GM11168 (cell line): ENCODE results near the gene CTNND1.
"Not testable (repeated sequence)": the region's sequence is repeated elsewhere in the genome, so short reads cannot be mapped to it uniquely, and the experiment has no call there.

Experiments
- in situ Hi-C: fragments of 300-500 bp; cut with MboI; formaldehyde crosslinking; loops from one replicate; pipeline ENCODE4 v1.12.0; 2022; ENCODE audit warnings: low sequenced_read_pairs; ENCODE audit not compliant: unreplicated experiment

The CTNND1 gene, protein sequence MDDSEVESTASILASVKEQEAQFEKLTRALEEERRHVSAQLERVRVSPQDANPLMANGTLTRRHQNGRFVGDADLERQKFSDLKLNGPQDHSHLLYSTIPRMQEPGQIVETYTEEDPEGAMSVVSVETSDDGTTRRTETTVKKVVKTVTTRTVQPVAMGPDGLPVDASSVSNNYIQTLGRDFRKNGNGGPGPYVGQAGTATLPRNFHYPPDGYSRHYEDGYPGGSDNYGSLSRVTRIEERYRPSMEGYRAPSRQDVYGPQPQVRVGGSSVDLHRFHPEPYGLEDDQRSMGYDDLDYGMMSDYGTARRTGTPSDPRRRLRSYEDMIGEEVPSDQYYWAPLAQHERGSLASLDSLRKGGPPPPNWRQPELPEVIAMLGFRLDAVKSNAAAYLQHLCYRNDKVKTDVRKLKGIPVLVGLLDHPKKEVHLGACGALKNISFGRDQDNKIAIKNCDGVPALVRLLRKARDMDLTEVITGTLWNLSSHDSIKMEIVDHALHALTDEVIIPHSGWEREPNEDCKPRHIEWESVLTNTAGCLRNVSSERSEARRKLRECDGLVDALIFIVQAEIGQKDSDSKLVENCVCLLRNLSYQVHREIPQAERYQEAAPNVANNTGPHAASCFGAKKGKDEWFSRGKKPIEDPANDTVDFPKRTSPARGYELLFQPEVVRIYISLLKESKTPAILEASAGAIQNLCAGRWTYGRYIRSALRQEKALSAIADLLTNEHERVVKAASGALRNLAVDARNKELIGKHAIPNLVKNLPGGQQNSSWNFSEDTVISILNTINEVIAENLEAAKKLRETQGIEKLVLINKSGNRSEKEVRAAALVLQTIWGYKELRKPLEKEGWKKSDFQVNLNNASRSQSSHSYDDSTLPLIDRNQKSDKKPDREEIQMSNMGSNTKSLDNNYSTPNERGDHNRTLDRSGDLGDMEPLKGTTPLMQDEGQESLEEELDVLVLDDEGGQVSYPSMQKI

DNA sequence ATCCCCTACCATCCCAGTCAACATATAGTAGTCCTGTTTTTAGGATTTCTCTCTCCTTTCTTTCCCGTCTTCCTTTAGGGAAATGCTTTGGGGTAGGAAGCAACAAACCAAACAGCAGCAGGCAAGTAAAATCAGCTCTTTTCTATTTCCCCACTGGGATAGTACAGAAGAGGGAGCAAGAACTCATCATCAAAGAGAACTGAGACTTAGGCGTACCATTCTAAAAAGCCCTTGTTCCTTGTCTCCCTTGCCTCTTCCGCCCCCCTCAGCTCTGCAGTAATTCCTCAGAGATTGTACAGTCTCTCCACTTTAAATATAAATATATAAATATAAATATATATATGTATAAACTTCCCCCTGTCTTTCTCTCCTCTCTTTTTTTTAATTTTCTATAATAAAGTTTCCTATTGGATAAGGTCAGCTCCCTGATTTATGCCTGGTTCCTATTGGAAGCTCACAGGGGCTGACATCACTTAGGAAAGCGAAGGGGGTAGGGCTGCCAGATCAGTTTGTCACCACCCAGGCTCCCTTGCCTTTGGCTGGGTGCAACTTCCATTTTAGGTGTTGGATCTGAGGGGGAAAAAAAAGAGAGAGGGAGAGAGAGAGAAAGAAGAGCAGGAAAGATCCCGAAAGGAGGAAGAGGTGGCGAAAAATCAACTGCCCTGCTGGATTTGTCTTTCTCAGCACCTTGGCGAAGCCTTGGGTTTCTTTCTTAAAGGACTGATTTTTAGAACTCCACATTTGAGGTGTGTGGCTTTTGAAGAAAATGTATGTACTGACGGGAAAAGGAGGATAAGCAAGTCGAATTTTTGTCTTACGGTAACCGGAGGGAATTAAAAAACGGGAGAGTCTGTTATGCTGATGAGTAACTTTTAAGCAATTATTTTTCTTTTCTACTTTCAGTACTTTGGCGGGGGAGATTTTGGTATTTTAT lies at the start of gene CTNND1:
CTNND1 (plus strand) TSS at position 502 of the 934 bp plus-strand sequence. CDS start 29,677 bp downstream, outside the sequence.
- in situ Hi-C loops: no loop called here

DNA sequence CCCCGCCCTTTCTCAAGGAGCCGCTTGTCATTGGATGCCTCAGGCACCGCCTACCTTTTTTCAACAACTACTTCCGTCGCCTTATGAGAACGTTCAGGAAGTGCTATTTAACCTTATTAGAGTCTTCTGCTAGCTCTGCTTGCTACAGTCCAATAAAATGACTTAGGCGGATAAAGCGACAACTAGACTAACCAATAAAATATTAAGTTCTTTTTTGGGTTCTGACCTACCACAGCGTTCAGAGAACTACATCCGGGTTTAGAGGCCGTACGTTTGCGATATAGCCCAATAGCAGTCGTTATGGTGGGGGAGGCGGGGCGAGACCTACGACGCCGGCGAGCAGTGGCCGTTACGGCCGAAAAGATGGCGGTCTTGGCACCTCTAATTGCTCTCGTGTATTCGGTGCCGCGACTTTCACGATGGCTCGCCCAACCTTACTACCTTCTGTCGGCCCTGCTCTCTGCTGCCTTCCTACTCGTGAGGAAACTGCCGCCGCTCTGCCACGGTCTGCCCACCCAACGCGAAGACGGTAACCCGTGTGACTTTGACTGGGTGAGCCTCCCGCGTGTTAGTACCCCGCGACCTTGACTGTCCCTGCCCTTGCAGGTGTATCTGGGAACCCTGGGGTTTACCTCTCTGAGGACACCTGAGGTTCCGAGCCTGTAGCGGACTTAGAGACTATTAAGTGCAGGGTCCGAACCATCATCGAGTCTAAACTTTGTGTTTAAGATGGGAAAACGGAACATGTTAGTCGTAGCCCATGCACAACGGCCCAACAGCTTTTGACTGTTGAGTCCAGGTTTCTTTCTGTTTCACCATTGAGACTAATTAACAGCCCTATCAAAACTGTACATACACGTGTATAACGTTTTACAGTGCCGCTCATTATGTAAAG lies 49.1 kb upstream of the CTNND1 start, which contains the start of gene TMX2:
TMX2 (plus strand) TSS at position 338 of the 895 bp plus-strand sequence; CDS start at position 364, 26 bp downstream.
- in situ Hi-C loops: no loop called here

DNA sequence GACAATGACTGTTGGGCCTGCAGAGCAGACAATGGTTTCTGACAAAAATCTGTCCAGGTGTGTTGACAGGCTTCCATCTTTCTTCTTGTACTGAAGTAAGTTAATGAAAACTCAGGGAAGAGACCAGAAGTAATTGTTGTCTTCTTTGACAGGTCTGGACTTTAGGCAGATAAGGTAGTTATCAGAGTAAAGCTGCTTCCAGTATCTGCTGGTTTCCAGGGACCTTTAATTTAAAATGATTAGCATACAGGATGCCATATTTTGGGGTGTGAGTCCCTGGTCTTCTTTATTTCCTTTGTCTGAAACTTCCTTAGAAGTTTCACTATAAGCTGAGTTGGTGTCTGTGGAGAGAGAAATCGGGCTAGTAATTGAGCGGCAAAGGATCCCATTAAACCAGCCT lies 47.8 kb upstream of the CTNND1 start:
- in situ Hi-C loops: no loop called here

DNA sequence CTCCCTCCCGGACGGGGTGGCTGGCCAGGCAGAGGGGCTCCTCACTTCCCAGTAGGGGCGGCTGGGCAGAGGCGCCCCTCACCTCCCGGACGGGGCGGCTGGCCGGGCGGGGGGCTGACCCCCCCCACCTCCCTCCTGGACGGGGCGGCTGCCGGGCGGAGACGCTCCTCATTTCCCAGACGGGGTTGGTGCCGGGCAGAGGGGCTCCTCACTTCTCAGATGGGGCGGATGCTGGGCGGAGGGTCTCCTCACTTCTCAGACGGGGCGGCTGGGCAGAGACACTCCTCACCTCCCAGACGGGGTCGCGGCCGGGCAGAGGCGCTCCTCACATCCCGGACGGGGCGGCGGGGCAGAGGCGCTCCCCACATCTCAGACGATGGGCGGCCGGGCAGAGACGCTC lies 44.9 kb upstream of the CTNND1 start:
- in situ Hi-C loops: not testable (repeated sequence)

DNA sequence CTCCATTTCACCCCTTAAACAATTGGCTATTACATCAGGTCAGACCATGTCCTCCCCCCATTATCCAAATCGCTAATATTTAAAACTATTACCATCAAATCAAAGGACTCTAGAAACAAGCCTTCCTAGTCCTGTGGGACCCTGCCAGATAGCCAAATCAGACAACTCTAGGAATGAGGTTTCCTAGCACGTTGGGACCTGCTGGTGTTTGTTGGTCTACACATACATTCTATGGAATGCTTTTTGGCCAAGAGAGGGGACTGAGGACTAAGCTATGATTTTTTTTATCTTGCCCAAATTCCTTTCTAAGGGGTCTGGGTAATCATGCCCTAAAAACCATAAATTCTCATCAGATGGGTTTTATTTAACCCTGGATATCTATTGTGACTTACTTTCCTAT lies 34.4 kb upstream of the CTNND1 start:
- in situ Hi-C loops: no loop called here

DNA sequence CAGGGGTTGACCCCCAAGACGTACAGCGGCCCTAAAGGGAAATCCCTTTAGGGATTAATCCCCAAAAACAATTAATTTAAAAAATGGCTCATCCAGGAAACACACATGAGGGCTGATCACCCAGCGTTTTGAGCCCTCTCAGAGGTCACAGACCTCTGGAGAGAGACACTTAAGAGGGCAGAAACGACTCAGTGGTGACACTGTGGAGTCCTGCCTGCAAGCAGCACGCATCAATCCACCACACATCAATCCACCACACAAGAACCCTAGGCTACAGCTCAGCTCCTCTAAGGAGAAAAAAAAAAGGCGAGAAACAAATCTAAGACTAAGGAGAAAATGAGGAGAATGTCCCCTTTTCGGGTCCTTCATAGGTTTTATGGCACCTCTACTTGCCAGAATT lies 32.8 kb upstream of the CTNND1 start:
- in situ Hi-C loops: no loop called here

DNA sequence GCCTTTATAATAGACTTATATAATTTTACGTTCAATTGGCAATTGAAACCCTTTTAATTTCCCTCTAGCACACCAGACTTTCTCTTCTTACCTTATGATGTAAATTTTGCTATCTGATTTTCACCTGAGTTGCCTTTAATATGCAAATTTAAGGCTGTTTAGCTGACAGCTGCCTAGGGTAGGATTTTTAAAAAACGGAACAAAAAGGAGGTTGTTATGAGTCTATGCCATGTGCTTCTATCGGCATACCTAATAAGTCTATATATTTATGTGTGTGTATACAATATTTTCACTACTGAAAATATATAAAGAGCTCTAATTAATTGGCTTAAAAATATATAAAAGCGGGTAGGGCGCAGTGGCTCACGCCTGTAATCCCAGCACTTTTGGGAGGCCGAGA lies 32.1 kb upstream of the CTNND1 start:
- in situ Hi-C loops: no loop called here

DNA sequence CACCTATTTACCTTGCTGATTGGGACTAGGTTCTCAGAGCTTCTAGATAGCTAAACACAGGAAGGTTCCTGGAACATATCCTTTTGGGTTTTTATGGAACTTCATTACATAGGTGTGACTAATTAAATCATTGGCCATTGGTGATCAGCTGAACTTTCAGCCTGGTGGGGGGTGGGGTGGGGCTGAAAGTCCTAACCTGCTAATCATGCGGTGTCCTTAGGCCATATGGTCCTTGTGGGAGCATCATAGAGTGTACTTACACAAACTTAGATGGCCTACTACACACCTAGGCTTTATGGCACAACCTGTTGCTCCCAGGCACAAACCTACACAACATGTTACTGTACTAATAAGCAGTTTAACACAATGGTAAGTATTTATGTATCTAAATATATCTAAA lies 28.9 kb upstream of the CTNND1 start:
- in situ Hi-C loops: no loop called here

DNA sequence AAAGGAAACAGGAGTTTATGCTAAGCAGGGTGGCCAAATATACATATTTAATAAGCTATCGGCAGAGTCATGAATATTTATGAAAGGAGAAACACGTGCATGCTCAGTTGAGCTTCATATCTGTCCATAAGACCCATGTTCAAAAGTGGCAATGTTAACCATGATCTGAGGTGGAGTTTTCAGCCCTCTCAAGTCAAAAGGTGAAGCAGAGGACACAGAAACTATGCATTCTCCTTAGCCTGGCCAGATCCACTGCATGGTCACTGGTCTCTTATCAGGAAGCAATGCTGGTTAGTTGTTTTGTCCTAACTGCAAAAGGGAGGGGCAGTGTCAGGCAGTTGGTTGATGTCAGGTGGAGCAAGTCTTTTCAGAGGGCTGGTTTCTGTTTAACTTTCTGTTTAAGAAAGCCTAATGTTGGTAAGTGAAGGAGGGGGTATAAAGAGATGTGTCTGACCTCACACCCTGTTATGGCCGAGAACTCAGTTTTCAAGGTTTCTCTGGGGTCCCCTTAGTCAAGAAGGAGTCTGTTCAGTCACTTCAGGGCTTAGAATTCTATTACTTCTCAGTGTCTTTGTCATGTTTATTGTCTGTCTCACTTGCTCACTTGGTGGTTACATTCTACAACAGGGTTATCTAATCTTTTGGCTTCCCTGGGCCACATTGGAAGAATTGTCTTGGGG lies 25.8 kb upstream of the CTNND1 start:
- in situ Hi-C loops: no loop called here

DNA sequence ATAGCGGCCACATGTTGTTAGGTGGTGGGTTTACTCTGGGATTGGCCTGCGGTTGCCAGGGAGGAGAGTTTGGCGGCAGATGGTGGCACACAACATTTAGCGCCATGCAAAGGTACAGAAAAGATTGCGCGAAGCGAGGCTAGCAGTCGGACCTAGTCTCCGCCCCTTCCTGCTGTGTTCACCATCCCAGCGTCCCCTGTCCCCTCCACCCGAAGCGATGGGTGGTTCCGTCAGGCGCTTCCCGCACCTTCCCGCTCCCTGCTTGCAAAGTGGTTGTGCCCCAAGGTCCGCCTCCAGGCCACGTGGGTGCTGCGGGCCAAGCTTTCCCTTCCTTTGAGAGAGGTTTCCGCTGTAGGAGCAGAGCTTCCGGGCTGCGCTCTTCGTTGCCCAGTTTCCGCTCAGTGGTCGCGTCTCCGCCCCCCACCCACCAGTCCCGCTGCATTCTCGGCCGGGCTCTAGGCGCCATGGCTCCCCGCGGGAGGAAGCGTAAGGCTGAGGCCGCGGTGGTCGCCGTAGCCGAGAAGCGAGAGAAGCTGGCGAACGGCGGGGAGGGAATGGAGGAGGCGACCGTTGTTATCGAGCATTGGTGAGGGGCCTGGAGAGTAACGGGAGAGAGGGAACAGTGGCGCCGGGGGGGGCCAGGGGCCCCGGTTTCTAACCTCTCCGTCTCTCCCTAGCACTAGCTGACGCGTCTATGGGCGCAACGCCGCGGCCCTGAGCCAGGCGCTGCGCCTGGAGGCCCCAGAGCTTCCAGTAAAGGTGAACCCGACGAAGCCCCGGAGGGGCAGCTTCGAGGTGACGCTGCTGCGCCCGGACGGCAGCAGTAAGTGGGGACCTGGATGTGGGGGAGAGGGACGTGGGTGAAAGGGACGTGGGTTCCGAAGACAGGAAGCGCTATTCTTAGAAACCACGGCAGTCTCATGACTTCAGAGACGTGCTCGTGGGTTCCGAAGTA lies 20.2 kb upstream of the CTNND1 start, which contains the start of gene SELENOH:
SELENOH (plus strand) TSS at position 360 of the 955 bp plus-strand sequence; CDS start at position 465, 105 bp downstream.
- in situ Hi-C loops: no loop called here

DNA sequence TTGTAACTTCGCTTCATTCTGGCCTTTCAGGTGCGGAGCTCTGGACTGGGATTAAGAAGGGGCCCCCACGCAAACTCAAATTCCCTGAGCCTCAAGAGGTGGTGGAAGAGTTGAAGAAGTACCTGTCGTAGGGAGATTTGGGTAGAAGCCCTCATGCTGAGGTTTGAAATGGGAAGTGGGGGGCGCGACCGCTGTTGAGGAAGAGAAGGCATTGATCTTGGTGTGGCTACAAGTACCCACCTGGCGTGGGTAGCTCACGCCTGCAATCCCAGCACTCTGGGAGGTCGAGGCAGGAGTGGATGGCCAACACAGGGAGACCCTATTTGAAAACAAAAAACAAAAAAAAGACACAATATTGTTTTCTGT lies 19.5 kb upstream of the CTNND1 start:
- in situ Hi-C loops: no loop called here

DNA sequence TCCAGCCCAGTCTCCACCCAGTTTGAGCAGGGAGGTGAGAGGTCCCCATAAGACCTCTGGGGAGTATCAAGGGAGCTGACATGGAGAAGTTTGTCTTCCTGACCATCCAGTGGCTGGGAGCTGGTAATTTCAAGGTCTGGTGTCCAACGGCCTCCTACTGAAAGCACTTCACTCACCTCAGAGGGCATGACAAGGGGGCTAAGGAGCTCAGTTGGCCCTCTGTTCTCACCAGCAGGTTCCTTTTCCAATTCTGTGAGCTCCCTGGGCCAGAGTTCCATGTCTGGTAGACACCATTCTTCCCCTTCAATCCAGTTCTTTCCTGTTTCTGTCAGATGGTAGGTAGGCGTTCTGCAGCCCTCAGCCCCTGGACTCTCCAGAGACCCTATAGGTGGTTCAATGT lies 17.2 kb upstream of the CTNND1 start:
- in situ Hi-C loops: no loop called here

DNA sequence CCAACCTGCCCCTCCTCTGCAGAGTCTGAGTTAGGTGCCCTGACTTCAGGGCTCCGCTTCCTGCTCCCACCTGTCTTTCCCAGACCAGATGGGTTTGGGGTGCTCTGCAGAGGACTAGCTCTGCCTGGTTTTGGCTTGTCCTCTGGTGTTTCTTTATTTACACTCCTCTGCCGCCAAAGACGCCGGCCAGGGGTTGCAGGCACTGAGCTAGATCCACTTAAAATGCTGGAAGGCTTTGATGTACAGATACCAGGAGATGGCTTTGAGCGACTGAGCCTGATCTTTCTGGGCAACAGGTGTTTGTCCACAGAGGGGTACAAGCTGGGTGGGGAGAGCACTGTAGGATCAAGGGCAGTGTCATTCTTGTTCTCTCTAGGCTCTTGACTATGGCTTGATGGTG lies 16.4 kb upstream of the CTNND1 start:
- in situ Hi-C loops: loop anchor here (5.0 kb wide), 1 partner anchor 57 kb away; no protein-coding TSS in a partner anchor

DNA sequence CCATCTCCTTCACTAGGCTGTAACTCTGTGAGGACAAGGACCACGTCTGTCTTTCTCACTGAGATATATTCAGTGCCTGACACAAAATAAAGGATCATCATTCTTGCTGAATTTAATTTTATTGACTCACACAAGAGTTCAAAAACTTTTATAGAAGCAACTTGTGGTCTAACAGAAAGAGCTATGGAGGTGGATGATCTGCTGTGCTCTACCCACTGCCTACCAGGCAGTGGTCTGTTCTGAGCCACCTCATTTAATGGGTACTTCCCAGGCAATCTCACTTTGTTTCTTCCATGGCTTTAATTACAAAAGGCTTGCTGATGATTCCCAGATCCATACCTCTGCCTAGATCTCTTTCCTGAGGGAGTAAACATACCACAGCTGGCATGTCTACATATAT lies 14.7 kb upstream of the CTNND1 start:
- in situ Hi-C loops: loop anchor here (5.0 kb wide), 1 partner anchor 55 kb away; no protein-coding TSS in a partner anchor

DNA sequence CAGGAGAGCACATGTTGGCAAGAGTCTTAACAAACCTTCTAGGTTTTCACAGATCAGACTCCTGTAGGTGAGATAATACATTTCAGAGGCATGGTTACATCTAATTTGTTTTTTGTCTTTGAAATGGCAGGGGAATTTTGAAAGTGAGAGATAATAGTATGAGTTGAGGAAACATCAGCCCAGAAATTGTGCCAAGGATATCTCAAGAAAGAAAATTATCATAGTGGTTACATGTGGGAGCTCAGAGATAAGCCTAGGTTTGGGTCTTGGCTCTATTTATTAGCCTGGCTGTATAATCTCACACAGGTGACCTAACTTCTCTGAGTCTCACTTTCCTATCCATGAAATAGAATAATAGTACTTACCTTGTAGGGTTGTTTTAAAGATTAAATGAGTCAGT lies 10.4 kb upstream of the CTNND1 start:
- in situ Hi-C loops: no loop called here

DNA sequence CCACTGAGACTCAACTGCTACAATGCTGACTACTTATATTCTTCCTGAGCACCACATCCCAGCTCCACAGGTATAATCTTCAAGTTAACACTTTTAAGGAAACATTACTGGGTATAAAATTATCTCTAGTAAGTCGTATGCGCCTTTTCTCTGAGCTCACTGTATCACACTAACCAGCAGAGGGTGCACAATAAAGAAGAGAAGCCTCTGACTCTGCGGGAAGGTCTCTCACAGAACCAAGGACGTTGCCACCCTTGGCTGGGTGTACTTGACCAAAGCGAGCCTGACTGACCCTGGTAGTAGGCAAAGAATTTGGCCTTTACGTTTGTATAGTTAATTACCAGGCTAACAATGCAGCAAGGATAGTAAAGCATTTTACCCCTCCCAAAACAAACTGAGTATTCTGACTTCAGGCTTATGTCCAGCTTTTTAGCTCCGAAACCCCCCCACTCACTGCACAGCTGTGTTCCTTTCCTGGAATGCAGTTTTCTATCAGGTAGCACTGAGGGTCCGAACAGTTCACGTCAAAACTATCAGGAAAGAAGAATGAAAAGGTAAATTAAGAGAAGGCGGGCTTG lies 9.8 kb upstream of the CTNND1 start, which contains the start of gene BTBD18:
BTBD18 (minus strand) TSS at position 144 of the 578 bp plus-strand sequence. CDS start 631 bp downstream, outside the sequence.
- in situ Hi-C loops: no loop called here

DNA sequence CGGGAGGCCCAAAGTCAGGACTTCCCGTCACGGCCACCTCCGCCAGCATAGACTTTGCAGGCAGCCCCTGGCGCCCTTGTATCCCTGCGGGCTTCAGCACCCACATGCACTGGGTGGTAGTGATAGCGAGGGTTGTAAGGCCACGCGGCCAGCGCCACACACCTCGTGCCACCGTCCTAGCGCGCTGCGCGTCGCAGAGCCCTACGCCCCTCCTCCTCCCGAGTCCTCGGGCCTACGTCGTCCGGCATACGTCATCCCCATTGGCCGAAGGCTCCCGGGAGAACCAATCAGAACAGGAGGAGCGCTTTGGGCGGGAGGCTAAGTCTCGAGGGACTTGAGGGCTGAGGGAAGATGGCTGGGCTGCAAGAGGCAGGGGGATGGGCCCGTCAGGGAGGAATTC lies 8.6 kb upstream of the CTNND1 start:
- in situ Hi-C loops: no loop called here
